HepG2 (cell line): Measurements from ENCODE around the gene FGGY. TPM values are rescaled to one million over a fixed set of nuclear protein-coding genes. Genes with fewer than 3 reads are reported as not detected.

Source experiments
- ATF5 ChIP-seq: sonication (generic); formaldehyde crosslinking; IDR thresholded peaks from 2 replicates; pipeline ENCODE4 v1.4.0; 2020; ENCODE audit warnings: mild to moderate bottlenecking, low read depth, missing genetic modification reagents
- ATF7-NPFF ChIP-seq: sonication (generic); formaldehyde crosslinking; IDR thresholded peaks from 2 replicates; pipeline ENCODE4 v1.8.1; 2023; ENCODE audit warnings: mild to moderate bottlenecking, low read depth, missing genetic modification reagents, moderate library complexity
- BCL6 ChIP-seq: IDR thresholded peaks from 2 replicates; pipeline ENCODE4 v1.6.1; 2016; ENCODE audit warnings: missing genetic modification reagents, missing compliant biosample characterization
- CBX1 ChIP-seq: IDR thresholded peaks from one replicate; pipeline ENCODE4 v1.6.1; 2016; ENCODE audit warnings: antibody characterized with exemption, low read depth
- DPF2 ChIP-seq: sonication (generic); formaldehyde crosslinking; IDR thresholded peaks from 2 replicates; pipeline ENCODE4 v1.4.0; 2020; ENCODE audit warnings: mild to moderate bottlenecking, low read depth, missing genetic modification reagents, borderline replicate concordance
- EZH2 ChIP-seq: conservative IDR thresholded peaks from 2 replicates; pipeline ENCODE4 v1.6.1; 2012; ENCODE audit warnings: mild to moderate bottlenecking, low read depth, low read length, moderate library complexity
- GABPA ChIP-seq, 2 experiments: IDR thresholded peaks; 2 replicates each; pipeline ENCODE4 v1.6.1; 2011 to 2016; ENCODE audit warnings: low read depth in 2 of 2, low read length in 1 of 2, missing biosample characterization in 1 of 2, missing genetic modification characterization in 1 of 2
- GLMP ChIP-seq: sonication (generic); formaldehyde crosslinking; IDR thresholded peaks from 2 replicates; pipeline ENCODE4 v1.9.0; 2021; ENCODE audit warnings: missing genetic modification reagents, mild to moderate bottlenecking, borderline replicate concordance
- IKZF5 ChIP-seq: IDR thresholded peaks from 2 replicates; pipeline ENCODE4 v1.6.1; 2018; ENCODE audit warnings: missing genetic modification reagents, mild to moderate bottlenecking, missing compliant biosample characterization
- MAFF ChIP-seq: IDR thresholded peaks from 2 replicates; pipeline ENCODE4 v1.6.1; 2011; ENCODE audit warnings: low read depth, low read length, improper control_type of control experiment
- MATR3 ChIP-seq: sonication (generic); formaldehyde crosslinking; IDR thresholded peaks from 2 replicates; pipeline ENCODE4 v1.4.0; 2020; ENCODE audit warnings: missing genetic modification reagents
- MEF2D ChIP-seq: sonication (generic); formaldehyde crosslinking; IDR thresholded peaks from 2 replicates; pipeline ENCODE4 v1.5.1; 2020; ENCODE audit warnings: mild to moderate bottlenecking, missing genetic modification reagents
- MZF1 ChIP-seq: sonication (generic); formaldehyde crosslinking; IDR thresholded peaks from 2 replicates; pipeline ENCODE4 v1.8.1; 2023; ENCODE audit warnings: mild to moderate bottlenecking, missing genetic modification reagents, borderline replicate concordance
- NKX3-1 ChIP-seq: sonication (generic); formaldehyde crosslinking; IDR thresholded peaks from 2 replicates; pipeline ENCODE4 v1.5.0; 2020; ENCODE audit warnings: missing genetic modification reagents
- PAXIP1 ChIP-seq: sonication (generic); formaldehyde crosslinking; conservative IDR thresholded peaks from 2 replicates; pipeline ENCODE4 v1.4.0; 2020; ENCODE audit warnings: mild to moderate bottlenecking, missing genetic modification reagents, moderate library complexity
- PHF8 ChIP-seq: sonication (generic); formaldehyde crosslinking; IDR thresholded peaks from 2 replicates; pipeline ENCODE4 v1.5.0; 2020; ENCODE audit warnings: missing genetic modification reagents
- PRMT3 ChIP-seq: sonication (generic); formaldehyde crosslinking; IDR thresholded peaks from 2 replicates; pipeline ENCODE4 v1.8.1; 2022; ENCODE audit warnings: low read depth, mild to moderate bottlenecking, moderate library complexity, missing genetic modification reagents, borderline replicate concordance
- ZBTB38 ChIP-seq: sonication (generic); formaldehyde crosslinking; IDR thresholded peaks from 2 replicates; pipeline ENCODE4 v1.5.1; 2020; ENCODE audit warnings: mild to moderate bottlenecking, missing genetic modification reagents
- ZKSCAN8 ChIP-seq: IDR thresholded peaks from 2 replicates; pipeline ENCODE4 v1.6.1; 2016; ENCODE audit warnings: borderline replicate concordance, missing genetic modification reagents, missing compliant biosample characterization
- ZNF501 ChIP-seq: sonication (generic); formaldehyde crosslinking; IDR thresholded peaks from 2 replicates; pipeline ENCODE4 v1.5.1; 2020; ENCODE audit warnings: mild to moderate bottlenecking, moderate library complexity, missing genetic modification reagents
- ZNF784 ChIP-seq: sonication (generic); formaldehyde crosslinking; IDR thresholded peaks from 2 replicates; pipeline ENCODE4 v1.5.1; 2020; ENCODE audit warnings: missing genetic modification reagents, mild to moderate bottlenecking, borderline replicate concordance
- ZNF841 ChIP-seq: sonication (generic); formaldehyde crosslinking; IDR thresholded peaks from 2 replicates; pipeline ENCODE4 v1.8.1; 2023; ENCODE audit warnings: missing genetic modification reagents, borderline replicate concordance
- polyA plus RNA-seq, 8 experiments: library from polyadenylated mRNA; depleted of rRNA in 3 of 8; stranded (reverse) in 7 of 8; unstranded in 1 of 8; fragments of >200 nt; fragmentation: Illumina TruSeq in 4 of 8; extraction: Trizol in 4 of 8; gene quantifications; 2 replicates each; pipeline versions ENCODE4 v1.2.1 to v1.2.3, GENCODE V29; 2011 to 2016; ENCODE audit warnings: low read depth in 4 of 8, missing spikeins in 1 of 8, mixed read lengths in 1 of 8; ENCODE audit not compliant: insufficient read depth in 1 of 8
- total RNA-seq, 5 experiments: library from RNA; depleted of rRNA; stranded (reverse); fragments of >200 nt; fragmentation: Illumina TruSeq; extraction: Trizol; gene quantifications; 2 replicates each; pipeline ENCODE4 v1.2.3, GENCODE V29; 2016; ENCODE audit warnings: low read depth in 1 of 5

Gene FGGY
- total and polyA plus RNA-seq, 2 of the 13 experiments (the other 11 are each of a cell fraction or from before 2014, with no cell fraction given): 15.7 to 27.5 TPM

- TF ChIP-seq ZNF501 (CRISPR knock-in tag) (no peak), MATR3 (CRISPR knock-in tag) (no peak), ZNF841 (CRISPR knock-in tag) (no peak), ATF7-NPFF (no peak), NKX3-1 (CRISPR knock-in tag) (no peak), DPF2 (CRISPR knock-in tag) (0 out of 2 replicates have a peak, but pooled peaks have one; percentile 25), MAFF (peak; percentile 95), GABPA (IDR thresholded peaks at IDR 0.05; ENCODE audit: low read depth, low read length) (no peak), GABPA (CRISPR knock-in tag; IDR thresholded peaks at IDR 0.05; ENCODE audit: low read depth) (no peak), GLMP (CRISPR knock-in tag) (no peak), PHF8 (peak; percentile 46), ZKSCAN8 (CRISPR knock-in tag) (0 out of 2 replicates have a peak, but pooled peaks have one; percentile 18), EZH2 (no peak), CBX1 (no peak), ZBTB38 (no peak), ZNF784 (CRISPR knock-in tag) (no peak), IKZF5 (CRISPR knock-in tag) (peak; percentile 56; the same call in 1 of the 2 replicates), BCL6 (peak; percentile 59; the same call in 1 of the 2 replicates), PAXIP1 (CRISPR knock-in tag) (peak; percentile 71), MEF2D (CRISPR knock-in tag) (no peak), PRMT3 (0 out of 2 replicates have a peak, but pooled peaks have one; percentile 58), MZF1 (CRISPR knock-in tag) (no peak), ATF5 (CRISPR knock-in tag) (no peak)
These were observed 434.0 kb downstream of the FGGY start (continued) for GRCh38 chr1:59730759-59731478.
